ENCODE data around the gene PSMB5. TPM values are rescaled to one million over a fixed set of nuclear protein-coding genes. Genes with fewer than 3 reads are reported as not detected.
A peak's percentile ranks its signal among the peaks of the same experiment; 100 is the strongest.

Gene PSMB5
- total and polyA plus RNA-seq, 2 of the 13 experiments (the other 11 are each of a cell fraction or from before 2014, with no cell fraction given) = 705 to 871 TPM

GRCh38 chr14:23052182-23052623 lies 17.5 kb upstream of the PSMB5 start (continued):
- TF ChIP-seq SYNCRIP (IDR thresholded peaks at IDR 0.05; ENCODE audit: insufficient read depth, low read depth, low read length) (no peak), CBFB (CRISPR knock-in tag; IDR thresholded peaks at IDR 0.05) (no peak), ZSCAN21 (CRISPR knock-in tag; IDR thresholded peaks at IDR 0.05; ENCODE audit: borderline replicate concordance) (peak; percentile 23; the same call in 1 of the 2 replicates), HMGA1 (CRISPR knock-in tag; conservative IDR thresholded peaks at IDR 0.05) (no peak), FOSL1 (CRISPR knock-in tag; IDR thresholded peaks at IDR 0.05; ENCODE audit: borderline replicate concordance) (no peak), KLF16 (CRISPR knock-in tag; IDR thresholded peaks at IDR 0.05) (no peak), ZNF451 (CRISPR knock-in tag; IDR thresholded peaks at IDR 0.05) (peak; percentile 70; the same call in 1 of the 2 replicates), MTF1 (CRISPR knock-in tag; IDR thresholded peaks at IDR 0.05) (no peak), ZMYM4 (CRISPR knock-in tag; IDR thresholded peaks at IDR 0.05) (no peak), ZNF780A (CRISPR knock-in tag; IDR thresholded peaks at IDR 0.05) (no peak), ZNF44 (CRISPR knock-in tag; IDR thresholded peaks at IDR 0.05) (no peak), ZFP82 (CRISPR knock-in tag; IDR thresholded peaks at IDR 0.05; ENCODE audit: borderline replicate concordance) (no peak), ISX (CRISPR knock-in tag; conservative IDR thresholded peaks at IDR 0.05) (no peak), ATF7-NPFF (CRISPR knock-in tag; IDR thresholded peaks at IDR 0.05; ENCODE audit: low read depth) (no peak), ATM (IDR thresholded peaks at IDR 0.05; ENCODE audit: borderline replicate concordance) (no peak), ZNF335 (CRISPR knock-in tag; IDR thresholded peaks at IDR 0.05) (no peak), SP140L (CRISPR knock-in tag; IDR thresholded peaks at IDR 0.05; ENCODE audit: borderline replicate concordance) (no peak), SOX6 (IDR thresholded peaks at IDR 0.05) (no peak), SOX6 (CRISPR knock-in tag; IDR thresholded peaks at IDR 0.05) (no peak), FUBP1 (CRISPR knock-in tag; IDR thresholded peaks at IDR 0.05; ENCODE audit: borderline replicate concordance) (no peak), ZFP36 (IDR thresholded peaks at IDR 0.05; ENCODE audit: borderline replicate concordance, low read depth, low read length, partially characterized antibody) (no peak), ZNF3 (CRISPR knock-in tag; IDR thresholded peaks at IDR 0.05) (no peak), ETV6 (CRISPR knock-in tag; conservative IDR thresholded peaks at IDR 0.05) (no peak; the same call in 1 of the 2 replicates), SNRNP70 (IDR thresholded peaks at IDR 0.05; ENCODE audit: low read depth, low read length) (no peak), GATA4 (IDR thresholded peaks at IDR 0.05; ENCODE audit: borderline replicate concordance, low read depth) (no peak), ZNF496 (CRISPR knock-in tag; IDR thresholded peaks at IDR 0.05; ENCODE audit: insufficient replicate concordance) (no peak)
- TF ChIP-seq, protein P1, sequence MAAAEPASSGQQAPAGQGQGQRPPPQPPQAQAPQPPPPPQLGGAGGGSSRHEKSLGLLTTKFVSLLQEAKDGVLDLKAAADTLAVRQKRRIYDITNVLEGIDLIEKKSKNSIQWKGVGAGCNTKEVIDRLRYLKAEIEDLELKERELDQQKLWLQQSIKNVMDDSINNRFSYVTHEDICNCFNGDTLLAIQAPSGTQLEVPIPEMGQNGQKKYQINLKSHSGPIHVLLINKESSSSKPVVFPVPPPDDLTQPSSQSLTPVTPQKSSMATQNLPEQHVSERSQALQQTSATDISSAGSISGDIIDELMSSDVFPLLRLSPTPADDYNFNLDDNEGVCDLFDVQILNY (CRISPR knock-in tag; conservative IDR thresholded peaks at IDR 0.05) = no peak
- TF ChIP-seq, protein P2, sequence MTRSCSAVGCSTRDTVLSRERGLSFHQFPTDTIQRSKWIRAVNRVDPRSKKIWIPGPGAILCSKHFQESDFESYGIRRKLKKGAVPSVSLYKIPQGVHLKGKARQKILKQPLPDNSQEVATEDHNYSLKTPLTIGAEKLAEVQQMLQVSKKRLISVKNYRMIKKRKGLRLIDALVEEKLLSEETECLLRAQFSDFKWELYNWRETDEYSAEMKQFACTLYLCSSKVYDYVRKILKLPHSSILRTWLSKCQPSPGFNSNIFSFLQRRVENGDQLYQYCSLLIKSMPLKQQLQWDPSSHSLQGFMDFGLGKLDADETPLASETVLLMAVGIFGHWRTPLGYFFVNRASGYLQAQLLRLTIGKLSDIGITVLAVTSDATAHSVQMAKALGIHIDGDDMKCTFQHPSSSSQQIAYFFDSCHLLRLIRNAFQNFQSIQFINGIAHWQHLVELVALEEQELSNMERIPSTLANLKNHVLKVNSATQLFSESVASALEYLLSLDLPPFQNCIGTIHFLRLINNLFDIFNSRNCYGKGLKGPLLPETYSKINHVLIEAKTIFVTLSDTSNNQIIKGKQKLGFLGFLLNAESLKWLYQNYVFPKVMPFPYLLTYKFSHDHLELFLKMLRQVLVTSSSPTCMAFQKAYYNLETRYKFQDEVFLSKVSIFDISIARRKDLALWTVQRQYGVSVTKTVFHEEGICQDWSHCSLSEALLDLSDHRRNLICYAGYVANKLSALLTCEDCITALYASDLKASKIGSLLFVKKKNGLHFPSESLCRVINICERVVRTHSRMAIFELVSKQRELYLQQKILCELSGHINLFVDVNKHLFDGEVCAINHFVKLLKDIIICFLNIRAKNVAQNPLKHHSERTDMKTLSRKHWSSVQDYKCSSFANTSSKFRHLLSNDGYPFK (CRISPR knock-in tag; IDR thresholded peaks at IDR 0.05; ENCODE audit: borderline replicate concordance) = no peak
